ENCODE results near the gene PARD3.

GRCh38 chr10:34650156-34650555 is 164.9 kb downstream of the PARD3 start:
- no peak for TF ChIP-seq CTCF (IDR thresholded peaks at IDR 0.05)
- TF ChIP-seq POLR2A (IDR thresholded peaks at IDR 0.05) = no peak
